ENCODE results near the gene CHPT1. TPM values are rescaled to one million over a fixed set of nuclear protein-coding genes. Genes with fewer than 3 reads are reported as not detected.
A peak's percentile ranks its signal among the peaks of the same experiment; 100 is the strongest.

The CHPT1 gene
- total RNA-seq, 1 experiment from 2014 or later = 28.1 TPM

GRCh38 chr12:101697930-101698799 is 725 bp downstream of the CHPT1 start:
- no TSS peak for BruUV-seq (replicated peaks)
- ChIA-PET CTCF (interaction anchor here (0.6 to 1.5 kb wide), 5 partner anchors 8 to 281 kb away, joined by 3 to 5 read pairs (median 3); no protein-coding TSS in a partner anchor), POLR2A (interaction anchor here (0.7 to 2.5 kb wide), 8 partner anchors 9 to 291 kb away, joined by 3 to 18 read pairs (median 4); partner anchors contain the start of genes ARL1, DRAM1 and GNPTAB)
- intact Hi-C loops (cut with micrococcal nuclease) = loop anchor here (1.0 to 5.0 kb wide), 2 partner anchors 59 to 130 kb away; no protein-coding TSS in a partner anchor
- peak overlapping the region; percentile 91 for H3K4me3 Mint-ChIP-seq (ENCODE audit: unreplicated experiment)
- H3K4me1 Mint-ChIP-seq (ENCODE audit: insufficient read depth, unreplicated experiment) = peaks cover 44% of the 10 kb centered on the region
- H3K27ac Mint-ChIP-seq (ENCODE audit: low read depth, unreplicated experiment) = peak overlapping the region; percentile 78
- DNase-seq (ENCODE audit: unreplicated experiment) = peak; percentile 68
- H3K9me3 Mint-ChIP-seq (ENCODE audit: unreplicated experiment) = no peaks in the 10 kb centered on the region
- TF ChIP-seq CTCF (IDR thresholded peaks at IDR 0.05; ENCODE audit: unreplicated experiment) = no peak
- H3K36me3 Mint-ChIP-seq (ENCODE audit: insufficient read depth, unreplicated experiment) = peaks cover 6% of the 10 kb centered on the region
- no peaks in the 10 kb centered on the region for H3K27me3 Mint-ChIP-seq (ENCODE audit: insufficient read depth, unreplicated experiment)

GRCh38 chr12:101698800-101699347 is 1.4 kb downstream of the CHPT1 start:
- peak; percentile 6 for DNase-seq (ENCODE audit: unreplicated experiment)
- Mint-ChIP-seq H3K4me1 (ENCODE audit: insufficient read depth, unreplicated experiment) (peaks cover 44% of the 10 kb centered on the region), H3K36me3 (ENCODE audit: insufficient read depth, unreplicated experiment) (peaks cover 6% of the 10 kb centered on the region), H3K4me3 (ENCODE audit: unreplicated experiment) (peak overlapping the region; percentile 91), H3K27ac (ENCODE audit: low read depth, unreplicated experiment) (peak overlapping the region; percentile 78), H3K9me3 (ENCODE audit: unreplicated experiment) (no peaks in the 10 kb centered on the region), H3K27me3 (ENCODE audit: insufficient read depth, unreplicated experiment) (no peaks in the 10 kb centered on the region)
- CTCF ChIA-PET = interaction anchor here (0.6 to 0.8 kb wide), 5 partner anchors 8 to 1882 kb away, joined by 3 to 5 read pairs (median 3); no protein-coding TSS in a partner anchor
- no TSS peak for BruUV-seq (replicated peaks)
- no peak for TF ChIP-seq CTCF (IDR thresholded peaks at IDR 0.05; ENCODE audit: unreplicated experiment)
- intact Hi-C loops (cut with micrococcal nuclease) = loop anchor here (1.0 to 5.0 kb wide), 2 partner anchors 58 to 131 kb away; no protein-coding TSS in a partner anchor
- POLR2A ChIA-PET = interaction anchor here (0.5 to 2.5 kb wide), 9 partner anchors 8 to 292 kb away, joined by 3 to 18 read pairs (median 3); partner anchors contain the start of genes ARL1, DRAM1 and GNPTAB

GRCh38 chr12:101700299-101700820 is 2.9 kb downstream of the CHPT1 start:
- ChIA-PET POLR2A (no interaction called here), CTCF (no interaction called here)
- TF ChIP-seq CTCF (IDR thresholded peaks at IDR 0.05; ENCODE audit: unreplicated experiment) = no peak
- Mint-ChIP-seq H3K4me1 (ENCODE audit: insufficient read depth, unreplicated experiment) (peaks cover 38% of the 10 kb centered on the region), H3K9me3 (ENCODE audit: unreplicated experiment) (no peaks in the 10 kb centered on the region), H3K27ac (ENCODE audit: low read depth, unreplicated experiment) (no peak overlapping the region), H3K27me3 (ENCODE audit: insufficient read depth, unreplicated experiment) (no peaks in the 10 kb centered on the region), H3K36me3 (ENCODE audit: insufficient read depth, unreplicated experiment) (peaks cover 6% of the 10 kb centered on the region), H3K4me3 (ENCODE audit: unreplicated experiment) (peak overlapping the region; percentile 91)
- DNase-seq (ENCODE audit: unreplicated experiment) = no peak
- BruUV-seq (replicated peaks) = no TSS peak
- intact Hi-C loops (cut with micrococcal nuclease) = no loop called here

GRCh38 chr12:101703487-101703886 is 6.0 kb downstream of the CHPT1 start:
- Mint-ChIP-seq H3K36me3 (ENCODE audit: insufficient read depth, unreplicated experiment) (peaks cover 6% of the 10 kb centered on the region), H3K27ac (ENCODE audit: low read depth, unreplicated experiment) (peak overlapping the region; percentile 42), H3K4me1 (ENCODE audit: insufficient read depth, unreplicated experiment) (peaks cover 42% of the 10 kb centered on the region), H3K27me3 (ENCODE audit: insufficient read depth, unreplicated experiment) (no peaks in the 10 kb centered on the region), H3K9me3 (ENCODE audit: unreplicated experiment) (no peaks in the 10 kb centered on the region), H3K4me3 (ENCODE audit: unreplicated experiment) (no peak overlapping the region)
- DNase-seq (ENCODE audit: unreplicated experiment) = no peak
- ChIA-PET POLR2A (interaction anchor here (0.7 kb wide), 1 partner anchor 12 kb away, joined by 3 read pairs; no protein-coding TSS in a partner anchor), CTCF (no interaction called here)
- BruUV-seq (replicated peaks) = no TSS peak
- TF ChIP-seq CTCF (IDR thresholded peaks at IDR 0.05; ENCODE audit: unreplicated experiment) = no peak
- intact Hi-C loops (cut with micrococcal nuclease) = no loop called here

Measured in MCF 10A (cell line).